GM19395 (cell line): ENCODE measurements around the gene KLHL5.
"Not testable (repeated sequence)": the region's sequence is repeated elsewhere in the genome, so short reads cannot be mapped to it uniquely, and the experiment has no call there.

Experiments used
- ATAC-seq: cut with Tn5 transposase; IDR thresholded peaks from one replicate; pipeline ENCODE4 v1.9.1; 2021; ENCODE audit warnings: mild to moderate bottlenecking, moderate library complexity; ENCODE audit not compliant: unreplicated experiment

KLHL5 gene

GRCh38 chr4:39085891-39086290, 23.9 kb downstream of the KLHL5 start:
- no peak for ATAC-seq

GRCh38 chr4:39096847-39097246, 34.8 kb downstream of the KLHL5 start:
- no peak for ATAC-seq

GRCh38 chr4:39097290-39097689, 35.3 kb downstream of the KLHL5 start:
- no peak for ATAC-seq

GRCh38 chr4:39102297-39102696, 40.3 kb downstream of the KLHL5 start:
- no peak for ATAC-seq

GRCh38 chr4:39103291-39103690, 41.3 kb downstream of the KLHL5 start:
- no peak for ATAC-seq

GRCh38 chr4:39104255-39104654, 42.2 kb downstream of the KLHL5 start:
- ATAC-seq, result no peak

GRCh38 chr4:39106011-39106410, 44.0 kb downstream of the KLHL5 start:
- no peak for ATAC-seq

- ATAC-seq, result no peak
These were observed 52.4 kb downstream of the KLHL5 start for GRCh38 chr4:39114436-39114835.

- no peak for ATAC-seq
These were observed 56.1 kb downstream of the KLHL5 start for GRCh38 chr4:39118034-39118658.

GRCh38 chr4:39120418-39120817, 58.4 kb downstream of the KLHL5 start:
- ATAC-seq, result no peak

GRCh38 chr4:39124885-39125599, 63.0 kb downstream of the KLHL5 start:
- ATAC-seq, result peak; percentile 84

- ATAC-seq, result no peak
These were observed 63.6 kb downstream of the KLHL5 start for GRCh38 chr4:39125600-39125985.

GRCh38 chr4:39126256-39127095, 64.4 kb downstream of the KLHL5 start:
- ATAC-seq, result no peak

GRCh38 chr4:39133623-39134022, 71.6 kb downstream of the KLHL5 start:
- ATAC-seq, result no peak

- no peak for ATAC-seq
These were observed 72.8 kb downstream of the KLHL5 start for GRCh38 chr4:39134683-39135306.

- not testable (repeated sequence) for ATAC-seq
These were observed 76.2 kb downstream of the KLHL5 start for GRCh38 chr4:39138227-39138626.

GRCh38 chr4:39146211-39146610, 84.2 kb downstream of the KLHL5 start:
- no peak for ATAC-seq

- ATAC-seq, result no peak
These were observed 92.0 kb downstream of the KLHL5 start for GRCh38 chr4:39154009-39154408.

GRCh38 chr4:39157520-39157919, 95.5 kb downstream of the KLHL5 start:
- ATAC-seq, result no peak

GRCh38 chr4:39166177-39166576, 104.1 kb downstream of the KLHL5 start:
- no peak for ATAC-seq

GRCh38 chr4:39166669-39167068, 104.6 kb downstream of the KLHL5 start:
- ATAC-seq, result no peak
